AG10803 (cell line): Measurements from ENCODE around the gene FAM227B.
"Not testable (repeated sequence)": the region's sequence is repeated elsewhere in the genome, so short reads cannot be mapped to it uniquely, and the experiment has no call there.

Experiments used
- DNase-seq: peaks from one replicate; pipeline ENCODE4 v3.0.0; 2010; ENCODE audit warnings: low read depth
- H3K4me3 ChIP-seq: 2 replicates; pipeline ENCODE4 v1.5.1; 2011; ENCODE audit warnings: mild to moderate bottlenecking, low read length, control low read depth
- CTCF ChIP-seq: conservative IDR thresholded peaks from 2 replicates; pipeline ENCODE4 v1.5.1; 2011; ENCODE audit warnings: mild to moderate bottlenecking, low read length, control low read depth, inconsistent platforms

Gene FAM227B

GRCh38 chr15:49610157-49610918, 10.3 kb downstream of the FAM227B start:
- no peak overlapping the region for H3K4me3 ChIP-seq
- no peak for TF ChIP-seq CTCF
- DNase-seq, result peak; percentile 38

- peak; percentile 33 for TF ChIP-seq CTCF
- no peak overlapping the region for H3K4me3 ChIP-seq
- DNase-seq, result no peak
Observed at GRCh38 chr15:49606594-49606993, 14.0 kb downstream of the FAM227B start.

DNA sequence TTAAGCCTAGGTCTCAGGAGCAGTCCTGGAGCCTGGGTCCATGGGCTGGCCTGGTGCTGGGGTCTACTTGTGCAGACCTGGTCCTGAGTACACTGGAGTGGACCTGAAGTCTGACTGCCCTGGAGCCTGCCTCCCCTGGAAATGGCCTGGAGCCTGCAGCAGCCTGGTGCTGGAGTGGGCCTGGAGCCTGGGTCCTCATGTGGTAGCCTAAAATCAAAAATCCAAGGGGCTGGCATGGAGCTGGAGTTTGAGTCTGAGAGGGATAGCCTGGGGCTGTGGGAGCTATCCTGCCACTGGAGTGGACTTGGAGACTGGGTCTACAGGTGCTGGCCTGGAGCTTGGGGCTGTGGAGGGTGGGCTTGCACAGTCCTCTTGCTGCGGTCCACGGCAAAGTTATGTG, 15.0 kb downstream of the FAM227B start:
- TF ChIP-seq CTCF, result no peak
- no peak overlapping the region for H3K4me3 ChIP-seq
- no peak for DNase-seq

- TF ChIP-seq CTCF, result no peak
- no peak for DNase-seq
- no peak overlapping the region for H3K4me3 ChIP-seq
Observed at GRCh38 chr15:49604625-49605409, 15.8 kb downstream of the FAM227B start.

DNA sequence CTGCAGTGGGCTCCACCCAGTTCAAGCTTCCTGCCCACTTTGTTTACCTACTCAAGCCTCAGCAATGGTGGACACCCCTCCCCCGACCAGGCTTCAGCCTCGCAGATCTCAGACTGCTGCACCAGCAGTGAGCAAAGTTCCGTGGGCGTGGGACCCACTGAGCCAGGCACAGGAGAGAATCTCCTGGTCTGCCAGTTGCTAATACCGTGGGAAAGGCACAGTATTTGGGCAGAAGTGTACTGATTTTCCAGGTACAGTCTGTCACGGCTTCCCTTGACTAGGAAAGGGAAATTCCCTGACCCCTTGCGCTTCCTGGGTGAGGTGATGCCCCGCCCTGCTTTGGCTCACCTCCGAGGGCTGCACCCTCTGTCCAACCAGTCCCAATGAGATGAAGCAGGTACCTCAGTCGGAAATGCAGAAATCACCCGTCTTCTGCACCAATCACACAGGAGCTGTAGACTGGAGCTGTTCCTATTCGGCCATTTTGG, 27.7 kb downstream of the FAM227B start:
- DNase-seq, H3K4me3 ChIP-seq: not testable (repeated sequence)

- no peak for TF ChIP-seq CTCF
- H3K4me3 ChIP-seq, result no peak overlapping the region
- DNase-seq, result no peak
Observed at GRCh38 chr15:49589030-49589429, 31.6 kb downstream of the FAM227B start.

GRCh38 chr15:49573421-49573820, 47.2 kb downstream of the FAM227B start:
- DNase-seq, result no peak
- no peak for TF ChIP-seq CTCF
- H3K4me3 ChIP-seq, result no peak overlapping the region
